DND-41 (cell line): ENCODE results near the gene TBC1D1.

ENCODE experiments used
- CTCF ChIP-seq: IDR thresholded peaks from 2 replicates; pipeline ENCODE4 v1.5.1; 2012; ENCODE audit warnings: borderline replicate concordance, low read length, moderate library complexity, mild to moderate bottlenecking; ENCODE audit not compliant: poor library complexity, severe bottlenecking; ENCODE audit errors: extremely low read depth
- EZH2 ChIP-seq: IDR thresholded peaks from 3 replicates; pipeline ENCODE4 v1.6.1; 2012; ENCODE audit warnings: borderline replicate concordance, low read depth, mild to moderate bottlenecking, moderate library complexity, low read length, inconsistent platforms; ENCODE audit not compliant: severe bottlenecking

DNA sequence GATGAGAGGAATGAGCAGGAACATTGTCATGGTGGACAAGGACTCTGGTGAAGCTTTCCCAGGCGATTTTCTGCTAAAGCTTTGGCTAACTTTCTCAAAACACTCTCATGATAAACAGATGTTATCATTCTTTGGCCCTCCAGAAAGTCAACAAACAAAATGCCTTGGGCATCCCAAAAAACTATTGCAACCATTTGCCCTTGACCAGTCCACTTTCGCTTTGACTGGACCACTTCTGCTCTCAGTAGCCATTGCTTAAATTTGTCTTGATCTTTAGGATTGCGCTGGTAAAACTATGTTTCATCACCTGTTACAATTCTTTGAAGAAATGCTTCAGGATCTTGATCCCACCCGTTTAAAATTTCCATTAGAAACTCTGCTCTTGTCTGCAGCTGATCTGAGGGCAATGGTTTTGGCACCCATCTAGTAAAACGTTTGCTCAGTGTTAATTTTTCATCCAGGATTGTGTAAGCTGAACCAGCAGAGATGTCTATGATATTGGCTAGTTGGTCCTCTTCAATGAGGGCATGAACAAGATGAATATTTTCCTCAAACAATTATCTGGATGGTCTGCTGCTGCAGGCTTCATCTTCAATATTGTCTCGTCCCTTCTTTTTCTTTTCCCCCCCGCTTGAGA, 14.8 kb downstream of the TBC1D1 start:
- TF ChIP-seq EZH2 (no peak), CTCF (no peak)
